ENCODE data around the gene LRP3.
"Not testable (repeated sequence)": the region's sequence is repeated elsewhere in the genome, so short reads cannot be mapped to it uniquely, and the experiment has no call there.

Gene LRP3

DNA sequence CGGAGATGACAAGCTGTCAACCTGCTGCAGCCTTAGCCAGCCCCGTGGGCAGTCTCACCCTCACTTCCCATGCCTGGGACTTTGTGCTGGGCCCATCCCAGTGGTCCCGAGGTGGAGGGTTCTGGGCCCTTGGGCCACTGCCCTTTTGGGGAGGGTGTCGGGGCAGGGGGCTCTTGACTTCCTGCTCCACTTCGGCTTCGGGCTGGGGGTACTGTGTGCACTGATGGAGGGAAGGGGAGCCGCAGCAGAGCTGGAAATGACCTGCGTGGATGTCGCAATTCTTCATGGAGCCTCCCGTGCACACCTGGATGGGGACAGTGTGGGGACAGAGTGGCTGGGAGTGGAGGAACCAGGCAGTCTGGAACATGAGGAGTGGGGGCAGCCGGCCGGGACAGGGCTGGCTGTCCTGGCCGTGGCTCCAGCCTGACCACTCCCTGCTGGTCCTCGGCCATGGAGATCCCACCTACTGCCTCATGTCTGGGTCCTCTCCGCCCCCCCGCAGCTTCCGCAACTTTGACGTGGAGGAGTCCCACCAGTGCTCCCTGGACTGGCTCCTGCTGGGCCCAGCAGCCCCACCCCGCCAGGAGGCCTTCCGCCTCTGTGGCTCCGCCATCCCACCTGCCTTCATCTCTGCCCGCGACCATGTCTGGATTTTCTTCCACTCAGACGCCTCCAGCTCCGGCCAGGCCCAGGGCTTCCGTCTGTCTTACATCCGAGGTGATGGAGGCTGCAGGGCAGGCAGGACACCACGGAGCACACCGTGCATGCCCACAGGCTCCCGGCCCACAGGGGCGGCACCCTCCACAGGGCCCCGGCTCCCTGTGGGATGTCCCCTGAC is 10.2 kb downstream of the LRP3 start:
- no peaks in the 10 kb centered on the region for H3K27me3 Mint-ChIP-seq
- no peaks in the 10 kb centered on the region for H3K4me1 Mint-ChIP-seq (ENCODE audit: low read depth)
- no peaks in the 10 kb centered on the region for H3K9me3 Mint-ChIP-seq (ENCODE audit: low read depth)
- H3K36me3 Mint-ChIP-seq, result no peaks in the 10 kb centered on the region
- H3K4me3 Mint-ChIP-seq, result no peak overlapping the region
- H3K27ac Mint-ChIP-seq, result no peak overlapping the region

DNA sequence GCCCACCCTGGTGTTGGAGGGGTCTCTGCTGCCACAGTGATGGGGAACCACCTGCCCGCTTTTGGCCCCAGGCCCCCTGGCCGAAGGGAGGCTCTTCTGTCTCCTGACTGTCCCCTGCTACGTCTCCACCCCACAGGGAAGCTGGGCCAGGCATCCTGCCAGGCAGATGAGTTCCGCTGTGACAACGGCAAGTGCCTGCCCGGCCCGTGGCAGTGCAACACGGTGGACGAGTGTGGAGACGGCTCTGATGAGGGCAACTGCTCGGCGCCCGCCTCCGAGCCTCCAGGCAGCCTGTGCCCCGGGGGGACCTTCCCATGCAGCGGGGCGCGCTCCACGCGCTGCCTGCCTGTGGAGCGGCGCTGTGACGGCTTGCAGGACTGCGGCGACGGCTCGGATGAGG is 11.0 kb downstream of the LRP3 start:
- H3K27ac Mint-ChIP-seq, result no peak overlapping the region
- no peaks in the 10 kb centered on the region for H3K4me1 Mint-ChIP-seq (ENCODE audit: low read depth)
- H3K9me3 Mint-ChIP-seq (ENCODE audit: low read depth), result no peaks in the 10 kb centered on the region
- no peaks in the 10 kb centered on the region for H3K36me3 Mint-ChIP-seq
- H3K4me3 Mint-ChIP-seq, result no peak overlapping the region
- H3K27me3 Mint-ChIP-seq, result no peaks in the 10 kb centered on the region

DNA sequence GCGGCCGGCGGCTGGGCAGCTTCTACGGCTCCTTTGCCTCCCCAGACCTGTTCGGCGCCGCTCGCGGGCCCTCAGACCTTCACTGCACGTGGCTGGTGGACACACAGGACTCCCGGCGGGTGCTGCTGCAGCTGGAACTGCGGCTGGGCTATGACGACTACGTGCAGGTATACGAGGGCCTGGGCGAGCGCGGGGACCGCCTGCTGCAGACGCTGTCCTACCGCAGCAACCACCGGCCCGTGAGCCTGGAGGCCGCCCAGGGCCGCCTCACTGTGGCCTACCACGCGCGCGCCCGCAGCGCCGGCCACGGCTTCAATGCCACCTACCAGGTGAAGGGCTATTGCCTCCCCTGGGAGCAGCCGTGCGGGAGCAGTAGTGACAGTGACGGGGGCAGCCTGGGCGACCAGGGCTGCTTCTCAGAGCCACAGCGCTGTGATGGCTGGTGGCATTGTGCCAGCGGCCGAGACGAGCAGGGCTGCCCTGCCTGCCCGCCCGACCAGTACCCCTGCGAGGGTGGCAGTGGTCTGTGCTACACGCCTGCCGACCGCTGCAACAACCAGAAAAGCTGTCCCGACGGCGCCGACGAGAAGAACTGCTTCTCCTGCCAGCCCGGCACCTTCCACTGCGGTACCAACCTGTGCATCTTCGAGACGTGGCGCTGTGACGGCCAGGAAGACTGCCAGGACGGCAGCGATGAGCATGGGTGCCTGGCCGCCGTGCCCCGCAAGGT is 11.6 kb downstream of the LRP3 start:
- Mint-ChIP-seq H3K9me3 (ENCODE audit: low read depth) (no peaks in the 10 kb centered on the region), H3K27ac (no peak overlapping the region), H3K36me3 (no peaks in the 10 kb centered on the region), H3K4me3 (no peak overlapping the region), H3K27me3 (no peaks in the 10 kb centered on the region), H3K4me1 (ENCODE audit: low read depth) (no peaks in the 10 kb centered on the region)

DNA sequence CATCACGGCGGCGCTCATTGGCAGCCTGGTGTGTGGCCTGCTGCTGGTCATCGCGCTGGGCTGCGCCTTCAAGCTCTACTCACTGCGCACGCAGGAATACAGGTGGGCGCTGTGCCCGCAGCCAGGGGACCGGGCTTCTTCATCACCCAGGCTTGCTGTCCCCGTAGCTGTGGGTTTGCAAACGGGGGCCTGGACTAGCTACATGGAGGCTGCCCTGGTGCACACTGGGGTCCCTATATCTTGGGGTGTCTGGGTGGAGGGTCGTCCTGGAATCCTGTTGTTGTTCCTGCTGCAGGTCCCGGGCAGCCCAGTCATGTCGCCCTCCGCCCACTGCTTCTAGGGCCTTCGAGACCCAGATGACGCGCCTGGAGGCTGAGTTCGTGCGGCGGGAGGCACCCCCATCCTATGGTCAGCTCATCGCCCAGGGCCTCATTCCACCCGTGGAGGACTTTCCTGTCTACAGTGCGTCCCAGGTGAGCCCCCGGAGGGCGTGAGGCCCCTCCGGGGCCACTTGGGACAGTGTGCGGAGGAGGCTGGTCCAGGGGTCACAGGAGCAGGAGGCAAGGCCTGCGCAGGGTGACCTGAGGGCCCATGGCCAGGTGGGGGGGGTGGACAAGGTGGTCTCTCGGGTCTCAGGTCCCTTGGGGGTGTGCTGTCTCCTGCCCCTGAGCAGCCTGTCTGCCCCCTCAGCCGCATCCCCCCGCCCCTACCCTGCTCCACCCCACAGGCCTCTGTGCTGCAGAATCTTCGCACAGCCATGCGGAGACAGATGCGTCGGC is 12.3 kb downstream of the LRP3 start:
- Mint-ChIP-seq H3K27me3 (no peaks in the 10 kb centered on the region), H3K27ac (no peak overlapping the region), H3K4me3 (no peak overlapping the region), H3K4me1 (ENCODE audit: low read depth) (no peaks in the 10 kb centered on the region), H3K9me3 (ENCODE audit: low read depth) (no peaks in the 10 kb centered on the region), H3K36me3 (no peaks in the 10 kb centered on the region)

DNA sequence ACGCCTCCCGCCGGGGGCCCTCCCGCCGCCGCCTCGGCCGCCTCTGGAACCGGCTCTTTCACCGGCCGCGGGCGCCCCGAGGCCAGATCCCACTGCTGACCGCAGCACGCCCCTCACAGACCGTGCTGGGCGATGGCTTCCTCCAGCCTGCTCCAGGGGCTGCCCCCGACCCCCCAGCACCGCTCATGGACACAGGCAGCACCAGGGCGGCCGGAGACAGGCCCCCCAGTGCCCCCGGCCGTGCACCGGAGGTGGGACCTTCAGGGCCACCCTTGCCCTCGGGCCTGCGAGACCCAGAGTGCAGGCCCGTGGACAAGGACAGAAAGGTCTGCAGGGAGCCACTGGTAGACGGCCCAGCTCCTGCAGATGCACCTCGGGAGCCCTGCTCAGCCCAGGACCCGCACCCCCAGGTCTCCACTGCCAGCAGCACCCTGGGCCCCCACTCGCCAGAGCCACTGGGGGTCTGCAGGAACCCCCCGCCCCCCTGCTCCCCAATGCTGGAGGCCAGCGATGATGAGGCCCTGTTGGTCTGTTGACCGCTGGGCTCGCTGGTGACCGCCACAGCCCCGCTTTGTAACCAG is 13.0 kb downstream of the LRP3 start:
- H3K4me3 Mint-ChIP-seq, result no peak overlapping the region
- H3K27me3 Mint-ChIP-seq, result no peaks in the 10 kb centered on the region
- H3K9me3 Mint-ChIP-seq (ENCODE audit: low read depth), result no peaks in the 10 kb centered on the region
- H3K4me1 Mint-ChIP-seq (ENCODE audit: low read depth), result no peaks in the 10 kb centered on the region
- no peak overlapping the region for H3K27ac Mint-ChIP-seq
- H3K36me3 Mint-ChIP-seq, result no peaks in the 10 kb centered on the region

DNA sequence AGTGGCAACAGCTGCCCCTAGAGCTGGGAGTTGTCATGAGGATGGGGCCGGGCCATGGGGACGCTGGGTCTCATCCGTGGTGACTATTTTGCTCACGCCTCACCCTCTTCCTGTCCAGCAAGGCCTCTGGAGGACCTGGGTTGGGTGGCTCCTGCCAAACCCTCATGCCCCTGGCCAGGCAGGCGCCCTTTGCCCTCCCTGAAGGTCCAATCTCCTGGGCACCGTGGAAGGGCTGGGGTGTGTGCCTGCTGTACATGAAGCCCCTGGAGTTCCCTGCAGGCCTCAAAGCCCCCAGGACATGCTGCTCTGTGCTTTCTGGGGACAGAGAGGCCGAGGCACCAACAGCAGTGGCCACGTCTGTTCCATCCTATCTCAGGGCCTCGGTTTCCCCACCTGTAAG is 13.8 kb downstream of the LRP3 start:
- H3K9me3 Mint-ChIP-seq (ENCODE audit: low read depth), result no peaks in the 10 kb centered on the region
- H3K36me3 Mint-ChIP-seq, result no peaks in the 10 kb centered on the region

DNA sequence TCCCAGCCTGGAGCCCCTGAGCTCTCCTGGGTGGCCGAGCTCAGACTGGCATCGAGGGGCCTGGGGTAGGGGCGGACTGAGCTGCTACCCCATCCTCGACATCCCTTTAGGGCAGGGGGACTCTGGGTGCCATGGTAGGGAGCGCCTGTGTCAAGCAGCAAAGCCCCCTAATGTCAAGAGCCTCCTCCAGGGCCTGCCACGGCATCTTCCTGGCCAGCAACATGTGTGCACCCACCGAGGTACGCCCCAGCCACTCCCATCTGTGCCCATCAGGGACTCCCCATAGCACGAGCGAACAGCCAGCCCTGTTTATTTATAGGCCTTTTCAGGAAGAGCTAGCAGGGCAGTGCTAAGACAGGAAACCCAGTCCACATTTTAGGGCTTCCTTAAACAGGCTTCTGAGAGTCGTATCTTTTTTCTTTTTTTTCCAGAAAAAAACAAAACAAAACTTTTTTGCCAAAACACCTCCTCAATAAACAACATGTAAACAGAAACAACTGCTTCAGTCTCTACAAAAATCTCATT is 14.3 kb downstream of the LRP3 start:
- no peaks in the 10 kb centered on the region for H3K27me3 Mint-ChIP-seq
- H3K27ac Mint-ChIP-seq, result no peak overlapping the region
- H3K9me3 Mint-ChIP-seq (ENCODE audit: low read depth), result no peaks in the 10 kb centered on the region
- no peaks in the 10 kb centered on the region for H3K4me1 Mint-ChIP-seq (ENCODE audit: low read depth)
- no peak overlapping the region for H3K4me3 Mint-ChIP-seq
- H3K36me3 Mint-ChIP-seq, result no peaks in the 10 kb centered on the region

More for the DNA sequence above, 13.8 kb downstream of the LRP3 start:
- H3K27ac Mint-ChIP-seq, result no peak overlapping the region
- H3K4me1 Mint-ChIP-seq (ENCODE audit: low read depth), result no peaks in the 10 kb centered on the region
- H3K4me3 Mint-ChIP-seq, result no peak overlapping the region
- H3K27me3 Mint-ChIP-seq, result no peaks in the 10 kb centered on the region

DNA sequence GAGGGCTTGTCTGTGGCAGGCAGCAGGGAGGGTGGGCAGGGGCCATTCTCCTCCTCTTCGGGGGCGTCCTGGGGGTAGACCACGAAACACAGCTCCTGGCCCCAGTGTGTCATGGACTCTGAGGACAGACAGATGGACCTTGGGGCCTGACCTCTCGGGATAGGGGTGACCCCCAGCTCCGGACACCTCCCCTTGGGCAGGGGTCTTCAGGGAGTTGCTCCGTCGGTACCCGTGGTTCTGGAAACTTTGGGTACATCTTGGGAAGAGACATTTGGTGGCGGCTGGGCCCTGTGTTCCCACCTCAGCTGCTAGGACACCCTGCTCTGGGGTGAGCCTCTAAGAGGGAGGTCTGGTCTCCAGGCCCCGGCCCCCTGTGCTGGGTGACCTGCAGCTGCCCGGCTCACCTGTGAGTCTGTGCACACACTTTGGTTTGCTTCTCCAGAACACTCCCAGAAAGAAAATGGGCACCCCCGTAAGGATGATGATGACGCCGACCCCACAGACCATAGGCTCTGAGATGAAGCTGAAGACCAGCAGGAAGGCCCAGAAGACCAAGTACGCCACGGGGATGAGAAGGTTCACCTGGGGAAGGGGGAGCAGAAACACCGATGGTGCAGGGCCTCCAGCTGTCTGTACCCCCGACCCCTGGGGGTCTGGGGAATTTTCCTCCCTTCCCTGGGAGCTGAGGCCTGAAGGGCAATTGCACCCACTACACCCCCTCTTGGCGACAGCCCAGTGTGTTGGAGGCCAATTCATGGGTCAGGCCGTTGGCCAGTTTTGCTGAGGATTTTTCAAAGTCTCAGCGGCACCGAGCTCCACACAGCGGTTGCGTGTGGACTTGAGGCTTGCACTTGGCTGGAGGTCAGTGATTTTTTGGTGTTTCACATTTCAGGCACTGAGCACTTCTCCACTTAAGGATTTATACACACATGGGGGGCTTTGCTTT is 15.0 kb downstream of the LRP3 start:
- Mint-ChIP-seq H3K4me3 (no peak overlapping the region), H3K27me3 (no peaks in the 10 kb centered on the region), H3K27ac (no peak overlapping the region), H3K9me3 (ENCODE audit: low read depth) (no peaks in the 10 kb centered on the region), H3K36me3 (no peaks in the 10 kb centered on the region), H3K4me1 (ENCODE audit: low read depth) (no peaks in the 10 kb centered on the region)

DNA sequence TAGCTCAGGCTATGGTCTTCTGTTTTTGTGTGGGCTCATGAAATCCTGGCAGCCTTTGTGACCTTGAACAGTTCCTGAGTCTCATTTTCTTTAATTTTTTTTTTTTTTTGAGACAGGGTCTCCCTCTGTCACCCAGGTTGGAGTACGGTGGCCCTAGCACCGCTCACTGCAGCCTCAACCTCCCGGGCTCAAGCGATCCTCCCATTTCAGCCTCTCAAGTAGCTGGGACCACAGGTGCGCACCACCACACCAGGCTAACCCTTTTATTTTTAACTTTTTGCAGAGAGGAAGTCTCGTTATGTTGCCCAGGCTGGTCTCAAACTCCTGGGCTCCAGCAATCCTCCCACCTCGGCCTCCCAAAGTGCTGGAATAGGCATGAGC is 15.7 kb downstream of the LRP3 start:
- H3K36me3 Mint-ChIP-seq; H3K27ac Mint-ChIP-seq; H3K4me3 Mint-ChIP-seq; H3K9me3 Mint-ChIP-seq (ENCODE audit: low read depth); H3K27me3 Mint-ChIP-seq; H3K4me1 Mint-ChIP-seq (ENCODE audit: low read depth): not testable (repeated sequence)

DNA sequence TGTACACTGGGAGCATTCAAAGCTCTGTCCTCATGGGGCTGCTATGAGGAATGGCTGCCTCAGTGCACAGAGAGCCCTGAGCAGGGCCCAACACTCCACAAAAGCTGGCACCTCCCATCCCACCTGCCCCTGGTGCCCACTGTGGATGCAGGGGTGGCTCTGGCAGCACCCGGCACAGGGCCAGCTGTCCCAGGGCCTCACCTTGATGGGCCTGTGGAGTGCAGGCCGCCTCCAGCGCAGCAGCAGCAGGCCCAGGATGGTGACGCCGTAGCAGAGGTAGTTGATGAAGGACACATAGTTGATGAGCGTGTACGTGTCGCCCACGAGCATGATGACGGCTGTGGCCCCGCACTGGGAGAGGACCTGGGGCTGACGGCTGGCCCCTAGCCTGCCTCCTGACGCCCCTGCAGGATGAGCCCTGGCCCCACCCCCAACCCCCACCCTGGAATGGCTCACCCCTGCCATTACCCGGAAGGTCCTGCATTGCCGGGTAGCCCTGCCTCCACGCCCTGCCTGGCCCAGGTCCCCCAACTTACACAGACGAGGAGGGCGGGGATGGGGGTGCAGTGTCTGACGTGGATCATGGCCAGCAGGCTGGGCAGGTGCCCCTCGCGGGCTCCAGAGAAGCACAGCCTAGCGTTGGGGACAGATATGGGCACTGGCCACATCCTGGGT is 16.3 kb downstream of the LRP3 start:
- Mint-ChIP-seq H3K27me3 (no peaks in the 10 kb centered on the region), H3K4me3 (no peak overlapping the region), H3K4me1 (ENCODE audit: low read depth) (no peaks in the 10 kb centered on the region), H3K27ac (no peak overlapping the region), H3K36me3 (no peaks in the 10 kb centered on the region), H3K9me3 (ENCODE audit: low read depth) (no peaks in the 10 kb centered on the region)

DNA sequence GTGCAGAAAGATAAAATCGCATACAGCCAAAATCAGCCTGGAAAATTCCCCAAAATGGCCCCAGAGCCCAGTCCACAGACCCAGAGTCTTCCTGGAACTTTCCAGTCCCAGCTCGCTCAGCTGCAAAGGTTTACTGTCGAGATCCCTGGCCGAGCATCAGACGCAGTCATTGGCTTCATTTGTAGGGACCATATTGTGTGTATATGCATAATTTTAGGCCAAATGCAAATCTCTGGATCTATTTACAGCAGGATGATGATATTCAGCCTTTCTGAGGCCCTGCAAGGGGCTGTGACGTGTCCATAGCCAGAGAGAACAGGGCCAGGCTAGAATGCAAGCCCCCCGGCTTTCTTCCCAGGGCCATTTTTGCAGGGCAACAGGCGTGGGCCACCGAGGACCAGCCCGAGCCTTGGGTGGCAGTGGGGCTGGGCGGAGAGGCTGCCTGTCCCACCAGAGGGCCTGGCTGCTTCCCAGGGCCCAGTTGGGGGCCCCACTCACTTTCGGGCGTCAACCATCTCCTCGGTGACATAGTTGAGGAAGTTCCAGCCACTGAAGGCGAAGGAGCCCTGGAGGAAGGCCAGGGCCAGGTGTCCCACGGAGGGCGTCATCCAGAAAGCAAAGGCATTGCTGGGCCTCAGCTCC is 17.8 kb downstream of the LRP3 start:
- no peaks in the 10 kb centered on the region for H3K36me3 Mint-ChIP-seq

DNA sequence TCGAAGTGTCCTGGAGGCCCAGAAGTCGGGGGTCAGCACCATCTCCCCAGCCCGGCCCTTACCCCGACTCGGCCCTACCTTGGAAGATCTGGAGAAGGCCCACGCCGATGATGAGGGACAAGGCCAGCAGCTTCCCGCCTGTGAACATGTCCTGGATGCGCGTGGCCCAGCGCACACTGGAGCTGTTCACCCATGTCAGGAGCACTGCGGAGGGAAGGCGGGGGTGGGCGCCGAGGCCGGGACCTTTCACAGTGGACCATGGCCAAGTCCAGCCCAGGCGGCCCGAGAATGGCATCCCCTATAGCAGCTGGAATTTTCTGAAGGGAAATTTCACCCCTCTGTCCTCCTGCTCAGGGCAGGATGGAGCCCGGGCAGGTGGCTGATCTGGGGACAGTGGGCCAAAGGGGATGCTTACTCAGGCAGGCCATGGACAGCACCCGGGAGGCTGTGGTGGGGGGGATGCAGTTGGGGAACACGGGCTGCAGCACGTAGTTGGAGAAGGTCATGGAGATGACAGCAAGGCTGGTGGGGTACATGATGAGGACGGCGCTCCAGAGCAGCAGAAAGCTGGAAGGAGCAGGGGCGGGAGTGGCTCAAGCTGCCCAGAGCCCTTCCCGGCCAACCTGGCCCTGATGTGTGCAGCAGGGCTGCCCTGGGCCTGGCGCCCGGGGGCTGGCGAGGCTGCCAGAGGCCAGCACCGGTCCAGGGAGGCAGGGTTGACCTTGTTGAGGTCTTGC is 18.5 kb downstream of the LRP3 start:
- Mint-ChIP-seq H3K4me3 (no peak overlapping the region), H3K9me3 (ENCODE audit: low read depth) (no peaks in the 10 kb centered on the region), H3K36me3 (no peaks in the 10 kb centered on the region), H3K27ac (no peak overlapping the region), H3K27me3 (no peaks in the 10 kb centered on the region), H3K4me1 (ENCODE audit: low read depth) (no peaks in the 10 kb centered on the region)

More for the DNA sequence above, 17.8 kb downstream of the LRP3 start:
- Mint-ChIP-seq H3K4me1 (ENCODE audit: low read depth) (no peaks in the 10 kb centered on the region), H3K4me3 (no peak overlapping the region), H3K27me3 (no peaks in the 10 kb centered on the region), H3K9me3 (ENCODE audit: low read depth) (no peaks in the 10 kb centered on the region), H3K27ac (no peak overlapping the region)

DNA sequence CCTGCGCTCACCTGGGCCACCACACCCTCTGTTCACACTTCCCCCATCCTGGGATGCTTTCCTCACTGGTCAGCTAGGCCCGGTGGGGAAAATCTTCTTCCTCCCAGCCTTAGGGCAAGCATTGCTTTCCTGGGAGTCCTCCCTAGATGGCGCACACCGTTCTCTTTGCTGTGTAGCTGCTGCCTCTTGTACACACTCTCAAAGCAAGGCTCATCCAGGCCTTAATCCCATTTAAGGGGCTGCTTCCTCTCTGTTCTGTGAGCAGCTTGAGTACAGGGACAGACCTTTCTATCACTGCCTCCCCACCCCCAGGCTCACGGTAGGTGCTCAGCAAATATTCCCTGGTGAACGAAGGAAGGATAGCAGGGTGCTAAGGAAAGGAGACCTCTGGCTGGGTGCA is 20.5 kb downstream of the LRP3 start:
- H3K36me3 Mint-ChIP-seq, result no peaks in the 10 kb centered on the region
- no peaks in the 10 kb centered on the region for H3K4me1 Mint-ChIP-seq (ENCODE audit: low read depth)
- H3K4me3 Mint-ChIP-seq, result no peak overlapping the region
- H3K27ac Mint-ChIP-seq, result no peak overlapping the region
- no peaks in the 10 kb centered on the region for H3K27me3 Mint-ChIP-seq
- H3K9me3 Mint-ChIP-seq (ENCODE audit: low read depth), result no peaks in the 10 kb centered on the region
